SK-N-SH treated with all-trans-retinoic acid at 6 μM for 48 hours (cell line): ENCODE measurements around the gene IL17RD.

Experiments
- BACH2 ChIP-seq: fragments of 250-450 bp; sonication (Bioruptor Pico); IDR thresholded peaks from 2 replicates; pipeline ENCODE4 v1.9.0; 2021; ENCODE audit warnings: mild to moderate bottlenecking, borderline replicate concordance
- CSDC2 ChIP-seq: fragments of 250-450 bp; sonication (Bioruptor Pico); IDR thresholded peaks from 2 replicates; pipeline ENCODE4 v1.5.0; 2020; ENCODE audit warnings: mild to moderate bottlenecking, moderate library complexity
- CSRNP3 ChIP-seq: fragments of 250-450 bp; sonication (Bioruptor Pico); IDR thresholded peaks from 2 replicates; pipeline ENCODE4 v1.5.1; 2021; ENCODE audit warnings: mild to moderate bottlenecking, moderate library complexity
- ESRRG ChIP-seq: fragments of 250-450 bp; sonication (Bioruptor Pico); IDR thresholded peaks from 2 replicates; pipeline ENCODE4 v1.6.1; 2021; ENCODE audit warnings: mild to moderate bottlenecking
- GLIS3 ChIP-seq: fragments of 250-450 bp; sonication (Bioruptor Pico); IDR thresholded peaks from 2 replicates; pipeline ENCODE4 v1.5.0; 2020; ENCODE audit warnings: mild to moderate bottlenecking, moderate library complexity
- ISL1 ChIP-seq: fragments of 250-450 bp; sonication (Bioruptor Pico); IDR thresholded peaks from 2 replicates; pipeline ENCODE4 v2.1.2; 2022; ENCODE audit warnings: mild to moderate bottlenecking, moderate library complexity
- PATZ1 ChIP-seq: fragments of 250-450 bp; sonication (Bioruptor Pico); IDR thresholded peaks from 2 replicates; pipeline ENCODE4 v1.8.0; 2020; ENCODE audit warnings: mild to moderate bottlenecking, moderate library complexity, borderline replicate concordance
- PPARA ChIP-seq: fragments of 250-450 bp; sonication (Bioruptor Pico); IDR thresholded peaks from 2 replicates; pipeline ENCODE4 v1.5.0; 2020; ENCODE audit warnings: mild to moderate bottlenecking, borderline replicate concordance
- RARB ChIP-seq: fragments of 250-450 bp; sonication (Bioruptor Pico); IDR thresholded peaks from 2 replicates; pipeline ENCODE4 v1.8.0; 2021; ENCODE audit warnings: mild to moderate bottlenecking, moderate library complexity
- TCF4 ChIP-seq: fragments of 250-450 bp; sonication (Bioruptor Pico); IDR thresholded peaks from 2 replicates; pipeline ENCODE4 v1.8.0; 2021; ENCODE audit warnings: mild to moderate bottlenecking, moderate library complexity, borderline replicate concordance
- ZC3H10 ChIP-seq: fragments of 250-450 bp; sonication (Bioruptor Pico); IDR thresholded peaks from 2 replicates; pipeline ENCODE4 v1.5.1; 2021; ENCODE audit warnings: mild to moderate bottlenecking, moderate library complexity
- ZFP3 ChIP-seq: fragments of 250-450 bp; sonication (Bioruptor Pico); IDR thresholded peaks from 2 replicates; pipeline ENCODE4 v1.5.0; 2020; ENCODE audit warnings: mild to moderate bottlenecking, moderate library complexity
- ZNF565 ChIP-seq: fragments of 450-650 bp; formaldehyde crosslinking; conservative IDR thresholded peaks from 2 replicates; pipeline ENCODE4 v1.5.0; 2020; ENCODE audit warnings: low read depth, mild to moderate bottlenecking, moderate library complexity

GRCh38 chr3:57089043-57089442, 76.1 kb downstream of the IL17RD start:
- TF ChIP-seq CSDC2 (CRISPR knock-in tag) (no peak), ZFP3 (CRISPR knock-in tag) (no peak), ESRRG (CRISPR knock-in tag) (no peak), ISL1 (CRISPR knock-in tag) (no peak), PATZ1 (CRISPR knock-in tag) (no peak), TCF4 (CRISPR knock-in tag) (no peak), GLIS3 (no peak), PPARA (CRISPR knock-in tag) (no peak), RARB (no peak), ZNF565 (CRISPR knock-in tag) (no peak), ZC3H10 (CRISPR knock-in tag) (no peak), CSRNP3 (CRISPR knock-in tag) (no peak), BACH2 (CRISPR knock-in tag) (no peak)
